GM21367 (cell line): Measurements from ENCODE around the gene MTUS2.
"Not testable (repeated sequence)": the region's sequence is repeated elsewhere in the genome, so short reads cannot be mapped to it uniquely, and the experiment has no call there.

ENCODE experiments used
- ATAC-seq: cut with Tn5 transposase; IDR thresholded peaks from one replicate; pipeline ENCODE4 v1.9.1; 2021; ENCODE audit not compliant: unreplicated experiment

The MTUS2 gene

DNA sequence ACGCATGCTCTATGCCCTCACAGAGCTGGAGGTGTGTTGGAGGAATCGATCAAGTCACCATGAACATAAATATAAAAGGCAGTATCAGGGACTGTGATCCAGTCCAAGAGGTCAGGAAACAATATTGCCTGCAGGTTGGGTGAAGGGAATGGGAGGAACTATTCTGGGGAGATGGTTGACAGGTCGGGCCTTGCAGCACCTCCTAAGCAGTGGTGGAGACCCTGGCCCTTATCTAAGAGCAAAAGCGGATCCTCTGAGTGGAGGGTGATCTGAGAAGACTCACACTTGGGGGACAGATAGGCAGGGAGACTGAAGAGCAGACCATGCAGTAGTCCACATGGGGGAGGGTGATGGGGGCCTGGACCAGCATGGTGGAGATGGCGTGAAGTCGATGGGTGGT lies 561.9 kb downstream of the MTUS2 start:
- ATAC-seq, result no peak

DNA sequence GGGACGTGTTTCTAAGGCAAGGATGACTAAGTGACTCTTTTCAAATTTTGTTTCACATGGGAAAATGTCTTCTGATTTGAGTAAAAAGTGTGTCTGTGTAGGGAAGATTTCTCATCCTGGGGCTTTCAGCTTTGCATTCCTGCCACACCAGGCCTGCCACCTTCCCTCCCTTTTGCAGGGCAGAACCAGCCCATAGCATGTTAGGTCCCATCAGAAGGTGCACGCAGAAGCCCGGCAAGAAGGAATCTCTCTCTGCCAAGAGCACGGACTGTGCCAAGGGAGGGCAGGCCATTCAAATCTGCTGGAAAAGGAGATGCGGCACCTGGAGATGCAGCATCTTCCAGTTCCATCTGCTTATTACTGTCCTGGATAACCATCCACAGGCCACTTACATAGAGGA lies 563.3 kb downstream of the MTUS2 start:
- no peak for ATAC-seq

DNA sequence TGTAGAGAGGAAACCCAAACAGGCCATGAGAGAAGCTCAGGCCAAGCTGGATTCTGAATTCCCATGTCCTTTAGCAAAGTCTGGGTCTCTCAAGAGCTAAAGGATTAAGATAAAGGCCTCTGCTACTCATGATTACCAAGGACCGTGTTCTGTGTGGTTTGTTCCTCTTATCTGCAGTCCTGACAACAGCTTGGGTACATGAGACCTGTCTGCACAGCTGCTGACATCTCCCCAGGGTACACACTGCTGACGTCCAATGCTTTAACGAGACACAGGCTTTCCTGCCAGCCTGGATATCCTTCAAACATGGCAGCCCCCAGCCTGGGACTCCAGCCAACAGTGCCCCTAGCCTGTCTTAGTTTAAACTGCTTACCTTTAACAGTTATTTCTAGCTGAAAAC lies 564.3 kb downstream of the MTUS2 start:
- ATAC-seq, result no peak

DNA sequence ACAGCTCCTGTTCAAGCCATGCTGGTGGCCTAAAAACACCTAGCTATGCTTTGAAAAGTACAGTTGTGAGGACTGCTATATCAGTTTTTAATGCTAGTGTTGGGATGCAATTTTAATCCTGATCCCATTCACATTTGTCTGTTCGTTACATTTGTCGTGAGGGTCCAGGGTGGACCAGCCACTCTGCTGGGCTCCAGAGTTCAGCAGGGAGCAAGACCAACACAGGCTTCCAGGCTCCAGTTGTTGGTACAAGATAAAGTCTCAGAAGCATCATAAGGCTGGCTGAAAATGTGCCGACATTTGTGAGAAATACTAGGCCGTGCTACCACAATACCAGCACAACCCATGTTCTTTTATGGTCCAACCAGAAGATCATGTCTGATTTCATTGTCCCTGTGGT lies 564.7 kb downstream of the MTUS2 start:
- no peak for ATAC-seq

DNA sequence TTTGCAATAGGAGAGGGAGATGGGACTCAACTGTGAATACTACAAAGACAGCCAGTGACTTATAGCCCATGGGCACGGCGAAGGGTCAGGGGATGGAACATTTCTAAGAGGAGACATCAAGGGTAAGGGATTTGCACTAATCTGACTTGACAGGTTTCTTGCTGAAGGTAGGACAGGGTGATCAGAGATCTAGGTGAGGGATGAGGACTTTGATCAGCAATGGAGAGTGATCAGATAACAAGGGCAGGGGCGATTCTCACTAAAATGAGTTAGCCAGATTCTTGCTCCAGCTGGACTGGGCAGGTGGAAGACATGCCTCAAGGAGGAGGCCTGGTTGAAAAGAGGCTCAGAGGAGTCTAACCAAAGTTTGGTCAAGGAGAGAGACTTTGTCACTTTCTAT lies 566.1 kb downstream of the MTUS2 start:
- ATAC-seq, result no peak

DNA sequence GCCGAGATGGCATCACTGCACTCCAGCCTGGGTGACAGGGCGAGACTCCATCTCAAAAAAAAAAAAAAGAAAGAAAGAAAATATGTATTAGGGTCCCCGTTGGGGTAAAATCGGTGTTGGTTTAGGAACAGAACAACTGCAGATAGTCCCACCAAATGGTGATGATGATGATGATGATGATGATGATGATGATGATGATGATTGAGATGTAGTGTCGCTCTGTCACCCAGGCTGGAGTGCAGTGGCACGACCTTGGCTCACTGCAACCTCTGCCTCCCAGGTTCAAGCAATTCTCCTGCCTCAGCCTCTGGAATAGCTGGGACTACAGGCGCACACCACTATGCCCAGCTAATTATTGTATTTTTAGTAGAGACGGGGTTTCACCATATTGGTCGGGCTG lies 570.5 kb downstream of the MTUS2 start:
- ATAC-seq, result not testable (repeated sequence)

DNA sequence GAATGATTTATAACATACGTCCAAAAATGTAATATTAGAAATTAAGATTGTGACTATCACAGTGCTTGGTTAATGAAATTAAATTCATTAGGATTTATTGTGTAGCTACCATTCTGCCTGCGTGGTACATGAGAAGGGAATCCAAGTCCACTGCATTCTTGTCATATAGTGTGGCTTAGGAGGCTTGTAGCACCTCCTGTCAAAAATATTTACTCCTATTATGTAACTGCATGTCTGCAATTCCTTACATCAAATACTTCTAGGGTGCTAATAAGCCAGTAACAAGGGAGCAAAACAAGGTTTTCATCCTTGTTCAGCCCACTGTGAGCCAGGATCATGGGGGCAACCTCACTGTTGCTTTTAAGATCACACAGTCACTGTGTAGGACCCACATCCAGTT lies 576.3 kb downstream of the MTUS2 start:
- no peak for ATAC-seq

DNA sequence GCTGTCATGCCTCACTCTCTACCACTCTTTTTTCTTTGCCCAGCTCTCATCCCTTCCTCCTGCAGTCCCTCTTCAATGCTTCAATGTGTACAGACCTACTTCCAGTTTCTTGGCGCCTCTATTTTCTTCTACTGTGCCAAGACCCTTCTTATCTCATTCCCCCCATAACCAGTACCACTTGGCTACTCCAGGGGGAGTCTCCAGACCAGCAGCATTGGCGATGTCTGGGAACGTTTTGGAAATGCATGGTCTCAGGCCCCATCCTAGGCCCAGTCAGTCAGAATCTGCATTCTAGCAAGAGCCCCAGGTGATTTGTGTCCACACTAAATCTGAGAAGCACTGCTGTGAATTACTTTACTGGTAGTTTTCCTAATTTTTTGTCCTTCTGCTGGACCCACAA lies 577.1 kb downstream of the MTUS2 start:
- ATAC-seq, result no peak

DNA sequence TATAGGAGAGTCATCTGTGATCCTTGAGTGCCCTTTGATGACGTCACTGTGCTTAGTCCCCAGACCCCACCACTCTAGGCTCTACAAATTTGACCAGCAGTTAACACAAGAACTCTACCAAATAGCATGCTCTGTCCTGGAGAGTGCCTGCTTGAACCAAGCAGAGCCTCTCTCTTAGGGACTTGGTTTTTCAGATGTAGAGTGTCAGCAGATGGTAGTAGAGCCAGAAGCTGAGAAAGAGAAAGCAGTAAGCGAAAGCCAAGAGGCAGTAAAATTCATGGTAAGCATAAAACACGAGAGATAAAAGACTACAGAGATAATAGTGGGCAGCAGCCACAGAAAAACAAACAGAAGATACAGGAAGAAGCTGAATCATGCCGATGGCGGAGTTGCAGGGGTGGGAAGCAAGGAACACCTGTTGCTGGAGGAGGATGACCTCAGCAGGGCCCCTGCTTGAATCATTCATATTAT lies 582.1 kb downstream of the MTUS2 start:
- no peak for ATAC-seq

DNA sequence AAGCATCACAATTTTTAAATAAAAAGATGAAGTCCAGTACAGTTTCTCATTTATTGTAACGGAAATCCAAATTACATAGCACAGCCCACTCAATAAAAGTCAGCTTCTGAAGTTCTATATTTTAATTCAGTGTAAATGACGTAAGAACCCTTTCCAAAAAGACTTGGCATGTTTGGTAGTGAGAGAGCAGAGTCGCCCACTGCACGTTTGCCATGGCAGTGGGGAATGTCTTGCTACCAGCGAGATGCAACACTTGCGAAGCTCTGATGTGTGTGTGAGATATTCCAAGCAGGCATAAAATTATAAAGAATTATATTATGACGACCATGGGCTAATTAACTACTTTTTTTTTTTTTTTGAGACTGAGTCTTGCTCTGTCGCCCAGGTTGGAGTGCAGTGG lies 585.3 kb downstream of the MTUS2 start:
- no peak for ATAC-seq

DNA sequence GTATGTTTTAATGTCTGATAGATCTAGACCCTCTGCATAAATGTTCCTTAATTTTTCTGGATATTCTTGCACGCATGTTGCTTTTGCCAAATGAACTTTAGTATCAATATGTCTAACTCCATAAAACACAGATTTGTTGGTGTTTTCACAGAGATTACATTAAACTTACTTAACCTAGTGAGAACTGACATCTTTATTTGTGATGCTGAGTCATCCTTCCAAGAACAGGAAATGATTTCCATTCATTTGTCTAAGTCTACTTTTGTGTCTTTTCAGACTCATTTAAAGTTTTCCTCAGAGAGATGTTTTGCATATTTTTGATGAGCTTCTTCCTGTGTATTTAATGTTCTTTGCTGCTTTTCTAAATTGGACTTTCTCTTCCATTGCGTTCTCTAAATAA lies 591.3 kb downstream of the MTUS2 start:
- ATAC-seq, result no peak

DNA sequence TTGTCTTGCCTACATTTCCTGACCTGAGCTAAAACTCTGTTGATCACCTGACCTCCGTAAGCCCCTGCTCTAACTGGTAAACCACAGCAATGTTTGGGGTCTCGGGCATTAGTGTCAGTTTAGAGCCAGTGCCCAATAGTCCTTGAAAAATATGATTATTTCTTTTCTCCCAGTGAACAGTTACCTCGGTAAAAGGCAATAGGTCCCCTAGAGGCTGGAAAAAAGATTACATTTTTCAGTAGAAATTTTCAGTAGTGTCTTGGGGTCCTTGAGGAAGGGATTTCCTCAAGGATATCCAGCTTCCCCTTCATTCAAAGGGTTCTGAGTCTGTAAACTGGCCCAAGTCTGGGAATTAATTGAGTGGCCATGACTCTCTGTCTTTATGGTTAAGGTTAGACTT lies 597.9 kb downstream of the MTUS2 start:
- no peak for ATAC-seq

DNA sequence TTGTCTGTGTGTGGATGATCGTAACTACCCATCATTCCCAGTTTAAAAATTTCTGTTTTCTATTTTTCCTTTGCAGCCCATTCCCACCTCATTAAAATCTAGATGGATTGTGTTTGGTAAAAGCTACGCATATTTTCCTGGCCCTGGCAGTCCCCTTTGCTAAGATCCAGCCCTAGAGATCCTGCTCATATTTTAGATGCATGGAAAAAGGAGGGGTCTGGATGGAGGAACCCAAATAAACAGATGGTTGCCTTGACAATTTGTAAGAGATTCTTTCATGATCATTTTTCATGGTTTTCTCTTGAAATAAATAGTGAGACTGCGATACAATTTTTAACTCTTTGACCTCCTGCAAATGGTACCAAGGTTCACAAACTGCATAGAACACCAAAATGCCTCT lies 601.0 kb downstream of the MTUS2 start:
- no peak for ATAC-seq

DNA sequence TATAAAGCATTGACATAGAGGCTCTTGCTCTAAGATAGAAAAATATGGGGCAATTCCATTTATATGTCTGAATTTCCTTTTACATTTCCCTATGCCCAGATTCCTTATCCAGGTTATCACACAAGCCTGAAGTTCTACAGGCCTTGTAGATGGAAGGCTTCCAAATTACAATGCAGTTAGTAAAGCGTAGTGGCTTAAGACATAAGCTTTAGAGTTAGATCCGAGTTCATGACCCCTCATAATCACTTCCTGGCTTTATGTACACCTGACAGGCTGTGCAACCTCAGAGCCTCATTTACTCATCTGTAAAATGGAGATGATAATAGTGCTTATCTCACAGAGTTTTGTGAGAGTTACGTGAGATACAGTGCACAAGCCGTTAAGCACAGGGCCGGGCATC lies 601.9 kb downstream of the MTUS2 start:
- ATAC-seq, result no peak

DNA sequence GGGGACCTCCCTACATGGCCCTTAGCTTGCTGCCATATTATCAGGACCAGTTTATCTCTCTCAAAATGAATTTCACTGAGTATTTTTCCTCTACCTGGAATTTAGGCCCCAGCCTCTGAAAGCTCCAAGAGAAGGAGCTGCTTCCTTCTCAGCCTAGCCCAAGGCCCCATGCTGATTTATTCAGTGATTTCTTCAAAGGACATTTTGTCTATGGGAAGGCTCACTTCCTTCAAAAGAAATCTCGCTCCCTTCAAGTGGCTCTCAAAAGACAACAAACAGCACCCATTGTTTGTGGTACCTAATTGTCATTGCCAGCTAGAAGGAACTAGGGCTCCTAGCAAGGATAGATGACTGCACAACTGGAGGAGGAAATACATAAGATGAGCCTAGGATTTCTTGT lies 602.9 kb downstream of the MTUS2 start:
- ATAC-seq, result no peak

DNA sequence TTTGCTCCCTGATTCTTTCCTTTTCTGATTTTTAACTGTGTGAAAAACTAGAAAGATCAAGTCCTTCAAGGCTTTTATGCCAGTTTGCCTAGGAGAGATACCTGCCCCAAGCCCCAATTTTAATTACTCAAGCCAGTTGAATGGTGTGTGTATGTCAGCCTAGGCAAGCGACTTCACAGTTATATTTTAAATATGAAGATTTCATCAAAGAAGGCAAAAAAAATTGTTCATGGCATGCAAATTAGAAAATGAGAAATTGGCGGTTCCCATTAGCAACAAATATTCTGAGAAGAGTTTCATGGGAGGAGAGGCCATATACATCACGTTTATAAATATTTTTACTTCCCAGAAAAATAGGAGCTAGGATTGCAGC lies 607.8 kb downstream of the MTUS2 start:
- no peak for ATAC-seq

DNA sequence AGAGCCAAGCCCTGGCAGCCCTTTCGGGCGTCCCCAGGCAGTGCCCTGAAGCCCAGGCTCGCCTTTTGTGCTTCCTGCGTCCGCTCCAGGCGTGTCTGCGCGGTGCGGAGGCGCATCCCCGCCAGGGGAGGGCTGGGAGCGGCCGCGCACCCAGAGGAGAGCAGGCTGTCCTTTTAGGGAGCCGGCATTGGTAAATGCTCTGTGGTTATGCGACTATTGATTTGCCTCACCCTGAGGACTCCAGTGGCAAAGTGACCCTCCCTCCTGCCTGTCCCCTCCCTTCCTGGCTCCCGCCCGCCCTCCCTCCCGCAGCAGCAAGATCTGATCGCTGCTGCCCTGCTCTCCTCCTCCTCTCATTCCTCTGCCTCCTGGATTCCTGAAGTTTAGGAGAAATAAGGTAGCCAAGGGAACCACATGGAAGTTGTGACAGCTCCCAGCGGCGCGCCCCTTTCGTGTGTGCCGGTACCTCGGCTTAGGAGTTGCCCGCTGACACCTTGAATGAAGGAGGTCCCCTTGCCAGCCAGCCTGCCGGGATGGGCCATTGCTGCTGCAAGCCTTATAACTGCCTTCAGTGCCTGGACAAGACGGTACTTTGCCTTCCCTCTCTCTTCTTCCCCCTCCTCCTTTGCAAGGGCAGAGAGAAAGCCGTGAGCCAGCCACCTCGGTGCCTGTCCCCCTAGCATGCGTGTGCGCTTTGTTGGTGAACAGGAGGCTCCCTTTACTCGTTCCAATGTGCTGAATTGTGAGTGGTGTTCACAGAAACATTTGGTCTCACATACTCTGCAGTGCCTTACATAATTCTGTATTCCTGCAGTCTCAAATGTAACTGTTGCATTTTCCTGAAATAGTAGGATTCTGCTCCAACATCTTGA lies 608.4 kb downstream of the MTUS2 start:
- no peak for ATAC-seq

DNA sequence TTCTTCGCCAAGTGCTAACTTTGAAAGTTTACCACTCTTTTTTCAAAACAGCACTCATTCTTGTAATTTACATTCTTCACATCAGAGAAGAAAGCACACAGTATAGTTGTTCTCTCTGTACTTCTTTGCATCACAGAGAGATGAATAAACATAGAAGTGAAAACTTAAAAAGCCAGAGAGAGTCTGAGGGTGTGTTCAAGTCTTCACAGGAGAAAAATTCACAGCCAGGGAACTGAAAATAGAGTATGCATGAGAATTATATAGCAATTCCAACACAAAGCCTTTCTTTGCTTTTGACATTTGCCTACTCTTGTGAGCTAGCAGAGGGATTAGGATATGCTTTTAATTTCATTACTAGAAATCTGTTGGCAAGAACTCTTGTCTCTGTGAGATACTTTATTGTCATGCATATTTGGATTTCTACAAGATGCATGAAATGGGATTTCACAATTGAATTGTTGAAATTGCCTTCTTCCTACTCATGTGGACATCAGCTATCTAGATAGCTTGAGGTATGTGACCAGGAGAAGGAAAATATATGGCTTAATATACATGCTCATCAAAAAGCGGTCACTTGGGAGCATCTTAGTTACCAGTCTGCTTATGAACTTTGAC lies 609.3 kb downstream of the MTUS2 start:
- no peak for ATAC-seq

DNA sequence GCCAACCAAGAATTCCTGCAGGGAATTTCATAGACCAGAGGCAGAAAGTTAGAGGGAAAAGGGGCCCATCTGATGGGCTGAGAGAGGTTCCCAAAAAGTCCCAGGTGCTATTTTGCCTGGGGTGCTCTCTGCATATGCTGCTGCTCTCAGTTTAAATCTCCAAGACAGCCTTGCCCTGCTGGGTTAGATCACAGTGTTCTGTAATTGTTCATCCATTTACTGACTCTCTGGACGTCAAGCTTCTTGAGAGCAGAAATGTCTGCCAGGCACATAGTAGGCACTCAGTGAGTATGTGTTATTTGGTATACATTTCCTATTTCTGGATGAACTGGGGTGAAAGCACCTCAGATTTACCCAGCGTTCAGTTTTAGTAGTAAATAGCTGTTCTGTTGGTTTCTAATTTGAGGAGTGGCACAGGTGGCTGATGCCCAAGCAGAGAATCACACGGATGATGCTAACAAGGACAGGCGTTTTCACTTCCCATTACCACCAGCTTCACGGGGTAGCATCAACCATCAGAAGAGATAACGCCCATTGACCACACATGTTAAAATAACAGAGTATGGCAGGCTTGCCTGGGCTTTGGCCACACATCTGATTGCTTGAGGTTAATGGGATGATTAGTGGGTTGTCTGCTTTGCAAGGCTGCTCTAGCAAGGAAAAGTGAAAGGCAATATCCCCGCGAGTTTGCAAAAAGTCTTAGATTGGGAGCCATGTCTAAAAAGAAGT lies 614.2 kb downstream of the MTUS2 start:
- ATAC-seq, result no peak

DNA sequence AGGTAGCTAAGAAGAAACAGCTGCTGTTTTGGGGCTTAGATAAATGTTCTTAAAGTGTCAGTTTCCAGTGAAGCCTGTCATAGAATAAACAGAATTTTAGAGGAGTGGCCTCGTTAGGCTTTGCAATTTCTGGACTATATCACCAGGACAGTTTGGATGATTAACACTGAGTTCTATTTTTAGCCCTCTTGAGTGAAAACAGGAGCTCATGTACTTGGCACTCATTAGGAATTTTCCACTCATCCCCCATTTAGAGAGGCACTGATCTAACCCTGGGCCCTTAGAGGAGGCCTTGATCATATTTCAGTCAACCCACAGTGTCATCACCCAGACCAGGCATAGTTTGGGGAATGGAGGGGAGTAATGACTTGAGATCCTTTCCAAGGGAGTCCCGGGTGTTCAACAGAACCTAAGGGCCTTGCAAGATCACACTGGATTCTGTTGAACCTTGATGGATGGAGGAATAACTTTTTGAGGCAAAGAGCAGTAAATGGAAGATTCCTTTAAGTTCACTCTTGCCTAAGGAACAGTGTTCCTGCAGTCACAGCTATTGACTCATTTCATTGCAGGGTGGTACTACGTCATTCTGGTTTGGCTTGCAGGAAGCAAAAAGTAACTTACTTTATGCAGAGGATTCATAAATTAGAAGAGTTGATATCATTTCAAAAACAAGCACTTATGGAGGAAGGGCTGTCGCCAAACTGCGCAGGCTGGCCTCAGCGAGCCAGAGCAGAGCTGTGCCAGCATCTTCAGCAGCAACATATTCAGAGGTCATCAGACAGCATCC lies 615.2 kb downstream of the MTUS2 start:
- ATAC-seq, result no peak

DNA sequence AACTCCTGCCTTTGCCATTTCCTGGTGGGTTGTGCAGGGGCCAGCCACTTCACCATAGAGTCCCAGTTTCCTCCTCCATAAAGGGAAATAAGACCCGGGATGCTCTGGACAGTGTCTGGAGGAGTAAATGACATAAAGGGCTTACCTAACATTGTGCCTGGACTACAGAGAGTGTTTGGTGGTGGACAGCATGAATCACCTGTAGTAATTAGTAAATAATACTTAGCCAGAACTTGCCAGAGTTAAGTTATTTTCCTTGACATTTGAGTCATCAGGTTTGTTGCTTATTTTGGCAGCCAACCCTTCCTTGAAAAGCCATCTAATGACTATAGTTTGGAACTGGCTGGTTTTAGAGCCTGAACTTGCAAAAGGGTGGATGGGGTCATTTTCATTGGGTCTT lies 616.2 kb downstream of the MTUS2 start:
- ATAC-seq, result no peak
